NCI-H1694 treated with DMSO at 0.1 percent for 48 hours (cell line): ENCODE results near the gene PRR14.
"Not testable (repeated sequence)": the region's sequence is repeated elsewhere in the genome, so short reads cannot be mapped to it uniquely, and the experiment has no call there.

ENCODE experiments used
- DNase-seq: peaks from one replicate; lab custom pipeline; 2025; lab: John Stamatoyannopoulos, UW

Gene PRR14

DNA sequence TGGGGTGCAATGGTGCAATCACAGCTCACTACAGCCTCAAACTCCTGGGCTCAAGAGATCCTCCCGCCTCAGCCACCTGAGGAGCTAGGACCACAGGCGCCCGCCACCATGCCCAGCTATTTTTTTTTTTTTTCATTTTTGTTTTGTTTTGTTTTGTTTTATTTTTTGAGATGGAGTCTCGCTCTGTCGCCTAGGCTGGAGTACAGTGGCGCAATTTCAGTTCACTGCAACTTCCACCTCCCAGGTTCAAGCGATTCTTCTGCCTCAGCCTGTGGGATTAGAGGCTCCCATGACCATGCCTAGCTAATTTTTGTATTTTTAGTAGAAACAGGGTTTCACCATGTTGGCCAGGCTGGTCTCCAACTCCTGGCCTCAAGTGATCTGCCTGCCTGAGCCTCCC is 18.3 kb upstream of the PRR14 start:
- DNase-seq, result not testable (repeated sequence)

DNA sequence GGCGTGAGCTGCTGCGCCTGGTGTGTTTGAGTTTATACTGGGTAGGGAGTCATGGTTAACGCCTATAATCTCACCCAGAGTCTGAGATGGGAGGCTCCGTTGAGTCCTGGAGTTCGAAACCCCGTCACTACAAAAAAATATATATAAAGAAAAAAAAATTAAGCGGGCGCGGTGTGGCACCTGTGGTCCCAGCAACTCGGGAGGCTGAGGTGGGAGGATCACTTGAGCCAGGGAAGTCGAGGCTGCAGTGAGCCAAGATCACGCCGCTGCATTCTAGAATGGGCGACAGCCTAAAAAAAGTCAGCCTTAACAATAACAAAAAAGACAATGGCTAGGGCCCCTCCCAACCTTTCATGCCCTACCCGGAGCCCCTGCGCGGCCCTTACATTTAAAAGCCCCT is 17.2 kb upstream of the PRR14 start:
- DNase-seq, result no peak

DNA sequence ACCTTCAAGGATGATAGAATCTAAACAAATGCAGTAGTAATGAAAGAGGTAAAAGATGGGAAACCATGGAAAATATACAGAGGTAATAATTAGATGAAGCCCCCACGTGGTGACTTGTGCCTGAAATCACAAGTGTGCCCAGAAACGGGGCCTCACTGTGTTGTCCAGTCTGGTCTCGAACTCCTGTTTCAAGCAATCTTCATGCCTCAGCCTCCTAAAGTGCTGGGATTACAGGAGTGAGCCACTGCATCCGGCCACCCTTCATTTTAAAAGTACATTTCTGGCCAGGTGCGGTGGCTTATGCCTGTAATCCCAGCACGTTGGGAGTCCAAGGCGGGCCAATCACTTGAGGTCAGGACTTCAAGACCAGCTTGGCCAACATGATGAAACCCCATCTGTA is 14.2 kb upstream of the PRR14 start:
- DNase-seq, result no peak

DNA sequence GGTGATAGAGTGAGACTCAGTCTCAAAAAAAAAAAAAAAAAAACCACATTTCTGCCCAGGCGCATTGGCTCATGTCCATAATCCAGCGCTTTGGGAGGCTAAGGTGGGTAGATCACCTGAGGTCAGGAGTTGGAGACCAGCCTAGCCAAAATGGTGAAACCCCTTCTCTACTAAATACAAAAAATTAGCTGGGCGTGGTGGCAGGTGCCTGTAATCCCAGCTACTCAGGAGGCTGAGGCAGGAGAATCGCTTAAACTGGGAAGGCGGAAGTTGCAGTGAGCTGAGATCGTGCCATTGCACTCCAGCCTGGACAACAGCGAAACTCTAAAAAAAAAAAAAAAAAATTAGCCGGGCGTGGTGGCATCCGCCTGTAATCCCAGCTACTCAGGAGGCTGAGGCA is 13.6 kb upstream of the PRR14 start:
- not testable (repeated sequence) for DNase-seq

DNA sequence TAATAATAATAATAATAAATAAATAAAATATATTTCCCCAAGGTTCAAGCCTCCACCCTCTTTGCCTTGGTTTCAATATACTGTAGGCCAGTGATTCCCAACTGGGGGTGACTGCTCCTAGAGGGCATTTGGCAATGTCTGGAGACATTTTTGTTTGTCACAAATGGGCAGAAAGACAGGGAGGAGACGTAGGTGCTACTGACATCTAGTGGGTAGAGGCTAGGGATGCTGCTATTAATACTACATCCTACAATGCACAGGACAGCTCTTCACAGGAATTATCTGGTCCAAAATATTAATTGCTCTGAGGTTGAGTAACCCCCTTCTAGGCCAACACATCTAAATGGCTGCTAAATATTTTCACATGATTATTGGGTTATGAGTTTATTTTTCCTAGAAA is 12.8 kb upstream of the PRR14 start:
- DNase-seq, result peak; percentile 51

DNA sequence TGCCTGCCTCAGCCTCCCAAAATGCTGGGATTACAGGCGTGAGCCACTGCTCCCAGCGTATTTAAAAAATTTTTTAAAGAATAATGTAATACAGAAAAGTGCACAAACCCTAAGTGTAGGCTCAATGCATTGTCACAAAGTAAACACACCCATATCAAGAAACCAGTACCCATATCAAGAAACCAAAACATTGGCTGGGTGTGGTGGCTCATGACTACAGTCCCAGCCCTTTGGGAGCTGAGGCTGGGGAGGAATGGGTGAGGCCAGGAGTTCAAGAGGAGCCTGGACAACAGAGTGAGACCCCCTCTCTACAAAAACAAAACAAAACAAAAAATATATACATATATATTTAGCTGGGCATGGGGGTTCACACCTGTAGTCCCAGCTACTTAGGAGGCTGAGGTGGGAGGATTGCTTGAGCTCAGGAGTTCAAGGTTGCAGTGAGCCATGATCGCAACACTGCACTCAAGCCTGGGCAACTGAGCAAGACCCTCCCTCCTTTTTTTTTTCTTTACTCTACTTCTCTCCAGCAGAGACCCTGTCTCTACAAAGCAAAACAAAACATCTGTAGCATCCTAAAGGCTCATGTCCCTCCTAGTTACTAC is 9.3 kb upstream of the PRR14 start:
- DNase-seq, result no peak

DNA sequence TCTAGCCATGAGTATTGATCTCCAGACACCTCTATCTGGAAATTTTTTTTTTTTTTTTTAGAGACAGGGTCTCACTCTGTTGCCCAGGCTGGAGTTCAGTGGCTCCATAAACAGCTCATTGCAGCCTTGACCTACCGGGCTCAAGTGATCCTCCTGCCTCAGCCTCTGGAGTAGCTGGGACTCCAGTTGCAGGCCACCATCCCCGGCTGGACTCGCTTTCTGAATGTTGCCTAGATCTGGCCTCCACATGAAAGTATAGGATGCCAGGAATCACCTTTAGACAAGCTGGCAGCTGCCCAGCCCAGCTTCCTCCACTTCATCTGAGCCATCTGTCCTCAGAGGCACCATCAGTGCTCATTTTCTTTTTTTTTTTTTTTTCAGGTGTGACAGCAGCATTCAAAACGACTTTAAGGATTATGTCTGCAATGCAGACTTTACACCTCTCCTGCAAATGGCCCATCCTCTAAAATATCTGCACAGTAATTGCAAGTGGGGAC is 6.4 kb upstream of the PRR14 start:
- no peak for DNase-seq

DNA sequence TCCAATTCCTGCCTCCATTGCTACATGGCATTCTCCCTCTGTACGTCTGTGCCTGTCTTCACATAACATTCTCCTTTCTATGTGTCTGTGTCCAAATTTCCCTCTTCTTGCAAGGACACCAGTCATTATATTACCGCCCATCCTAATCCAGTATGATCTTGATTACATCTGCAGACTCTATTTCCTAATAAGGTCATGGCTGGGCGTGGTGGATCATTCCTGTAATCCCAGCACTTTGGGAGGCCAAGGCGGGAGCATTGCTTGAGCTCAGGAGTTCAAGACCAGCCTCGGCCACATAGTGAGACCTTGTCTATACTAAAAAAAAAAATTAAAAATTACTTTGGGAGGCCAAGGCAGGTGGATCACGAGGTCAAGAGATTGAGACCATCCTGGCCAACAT is 5.0 kb upstream of the PRR14 start:
- no peak for DNase-seq

DNA sequence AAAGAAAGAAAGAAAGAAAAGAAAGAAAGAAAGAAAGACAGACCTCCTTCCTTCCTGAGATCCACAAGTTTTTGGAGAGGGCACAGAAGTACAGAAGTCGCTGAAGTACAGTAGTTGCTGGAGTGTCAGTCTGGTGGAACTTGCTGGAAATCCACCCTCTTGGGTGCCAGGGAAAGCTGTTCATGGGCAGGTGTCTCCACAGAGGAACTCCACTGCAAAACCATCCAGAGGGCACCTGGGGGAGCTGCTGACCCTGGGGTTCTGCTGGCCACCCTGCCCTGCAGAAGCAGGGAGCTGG is 3.5 kb upstream of the PRR14 start:
- no peak for DNase-seq

DNA sequence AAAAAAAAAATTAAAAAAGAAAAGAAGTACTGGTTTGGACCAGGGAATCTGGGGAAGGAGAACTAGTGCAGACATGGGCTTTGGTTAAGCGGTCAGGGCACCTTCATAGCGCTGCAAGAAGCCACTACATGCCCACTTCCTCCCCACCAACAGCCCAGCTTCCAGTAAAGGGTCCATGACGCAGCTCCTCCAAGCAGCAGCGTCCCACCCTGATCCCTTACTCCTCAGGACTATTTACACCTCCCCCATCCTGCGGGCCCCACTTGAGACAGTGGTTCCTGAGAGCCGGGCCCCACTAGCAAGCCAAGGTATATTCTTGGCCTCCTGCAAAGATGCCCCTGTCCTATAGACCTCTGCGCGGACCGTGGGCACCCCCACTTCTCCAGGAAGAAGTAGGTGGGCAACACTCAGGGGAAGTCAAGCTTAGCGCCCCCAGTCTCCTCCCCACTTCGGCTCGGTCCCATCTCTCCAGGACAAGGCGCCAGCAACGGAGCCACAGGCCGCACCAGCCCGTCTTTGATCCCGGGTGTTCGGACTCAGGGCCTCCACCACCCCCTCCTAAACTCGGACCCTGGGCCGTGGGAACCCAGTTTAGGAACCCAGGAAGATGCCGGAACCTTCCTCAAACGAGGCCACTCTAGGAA is 913 bp upstream of the PRR14 start:
- DNase-seq, result no peak

DNA sequence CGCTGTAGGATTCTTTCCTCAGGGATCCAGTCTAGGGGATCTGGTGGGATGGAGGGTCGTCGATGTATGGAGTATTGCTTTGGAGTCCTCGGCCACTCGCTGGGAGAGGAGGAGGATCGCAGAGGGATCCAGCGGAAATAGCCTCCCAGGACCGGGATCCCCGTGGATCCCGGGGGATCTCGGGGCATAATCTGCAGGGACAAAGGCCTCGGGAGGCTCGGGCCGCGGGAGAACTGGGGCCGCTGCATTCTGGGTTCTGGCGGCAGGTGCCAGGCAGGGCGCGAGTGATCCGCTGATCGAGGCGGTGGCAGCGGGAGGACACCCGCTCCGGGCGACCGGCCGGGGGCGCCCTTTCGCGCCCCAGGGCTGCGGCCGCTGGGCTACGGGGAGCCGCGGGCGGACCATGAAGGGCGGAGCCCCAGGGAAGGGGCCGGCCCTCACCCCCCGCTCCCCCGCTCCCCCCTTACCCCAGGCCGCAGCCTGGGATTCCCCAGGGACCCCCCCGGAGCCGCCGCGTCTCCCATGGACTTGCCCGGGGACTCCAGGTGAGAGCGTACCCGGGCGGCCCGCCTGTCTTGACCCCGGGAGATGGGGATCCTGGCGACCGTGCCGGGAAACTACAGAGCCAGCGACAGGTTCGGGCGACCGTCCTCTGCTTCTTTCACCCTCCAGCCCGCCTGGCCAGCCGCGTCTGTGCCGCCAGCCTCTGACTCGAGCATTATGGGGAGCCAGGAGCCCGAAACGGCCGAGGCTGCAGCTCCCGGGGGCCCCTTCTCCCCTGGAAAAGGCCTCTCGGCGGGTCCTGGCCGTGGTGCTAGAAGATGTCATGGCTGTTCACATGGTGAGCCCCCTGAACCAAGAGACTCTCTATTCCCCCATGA is 604 bp downstream of the PRR14 start:
- DNase-seq, result peak; percentile 24

DNA sequence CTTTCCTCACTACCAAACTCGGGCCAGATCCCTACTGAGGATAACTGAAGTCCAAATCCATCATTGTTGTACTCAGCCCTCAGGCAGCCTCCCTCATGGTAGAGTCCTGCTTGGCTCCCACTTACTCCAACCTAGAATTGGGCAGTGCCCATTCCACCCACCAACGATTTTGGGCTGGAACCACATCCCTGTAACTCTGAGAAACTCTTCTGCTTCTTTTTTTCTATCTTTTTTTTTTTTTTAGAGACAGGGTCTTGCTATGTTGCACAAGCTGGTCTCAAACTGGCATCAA is 1.2 kb downstream of the PRR14 start:
- DNase-seq, result no peak

DNA sequence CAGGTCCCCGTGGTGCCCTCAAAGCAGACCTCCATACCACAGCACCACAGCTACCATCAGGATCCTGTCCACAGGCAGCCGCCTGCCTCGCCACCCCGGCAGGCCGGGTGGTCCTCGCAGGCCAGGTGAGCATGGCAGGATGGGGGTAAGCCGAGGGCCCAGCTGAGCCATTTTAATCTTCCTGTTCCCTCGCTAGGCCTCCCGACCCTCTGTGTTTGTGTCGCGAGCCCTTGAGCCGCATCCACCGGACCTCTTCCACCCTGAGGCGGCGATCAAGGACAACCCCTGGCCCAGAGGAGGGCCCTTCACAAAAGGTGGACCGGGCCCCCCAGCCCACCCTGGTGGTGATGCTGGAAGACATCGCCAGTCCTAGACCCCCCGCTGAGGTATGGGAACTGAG is 2.0 kb downstream of the PRR14 start:
- DNase-seq, result no peak

DNA sequence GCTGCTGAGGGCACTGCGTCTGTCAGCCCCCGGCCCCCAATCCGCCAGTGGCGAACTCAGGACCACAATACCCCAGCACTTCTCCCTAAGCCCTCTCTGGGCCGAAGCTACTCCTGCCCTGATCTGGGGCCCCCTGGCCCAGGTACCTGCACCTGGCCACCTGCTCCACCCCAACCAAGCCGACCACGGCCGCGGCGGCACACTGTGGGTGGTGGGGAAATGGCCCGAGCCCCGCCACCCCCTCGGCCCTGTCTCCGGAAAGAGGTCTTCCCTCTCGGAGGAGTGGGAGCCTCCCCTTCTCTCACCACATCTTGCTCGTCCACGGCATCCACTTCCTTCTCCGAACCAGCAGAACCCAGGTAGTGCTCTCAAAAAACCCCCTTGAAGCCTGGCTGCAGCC is 4.1 kb downstream of the PRR14 start:
- no peak for DNase-seq

DNA sequence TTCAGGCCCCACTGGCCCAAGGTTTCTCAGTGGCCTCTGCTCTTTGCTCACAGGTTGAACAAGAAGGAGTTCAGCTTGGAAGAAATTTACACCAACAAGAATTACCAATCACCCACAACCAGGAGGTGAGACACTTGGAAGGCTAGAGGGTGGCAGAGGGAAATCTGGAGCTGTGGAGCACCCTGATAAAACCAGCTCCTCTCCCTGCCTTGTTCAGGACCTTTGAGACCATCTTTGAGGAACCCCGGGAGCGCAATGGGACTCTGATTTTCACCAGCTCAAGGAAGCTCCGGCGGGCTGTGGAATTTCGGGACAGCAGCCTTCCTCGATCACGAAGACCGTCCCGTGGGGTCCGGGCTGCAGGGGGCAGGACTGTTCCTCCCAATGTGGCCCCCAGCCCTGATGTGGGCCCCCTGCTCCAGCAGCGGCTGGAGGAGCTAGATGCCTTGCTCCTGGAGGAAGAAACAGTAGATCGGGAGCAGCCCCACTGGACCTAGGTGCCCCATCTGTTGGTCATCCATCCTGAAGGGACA is 5.1 kb downstream of the PRR14 start:
- DNase-seq, result no peak

DNA sequence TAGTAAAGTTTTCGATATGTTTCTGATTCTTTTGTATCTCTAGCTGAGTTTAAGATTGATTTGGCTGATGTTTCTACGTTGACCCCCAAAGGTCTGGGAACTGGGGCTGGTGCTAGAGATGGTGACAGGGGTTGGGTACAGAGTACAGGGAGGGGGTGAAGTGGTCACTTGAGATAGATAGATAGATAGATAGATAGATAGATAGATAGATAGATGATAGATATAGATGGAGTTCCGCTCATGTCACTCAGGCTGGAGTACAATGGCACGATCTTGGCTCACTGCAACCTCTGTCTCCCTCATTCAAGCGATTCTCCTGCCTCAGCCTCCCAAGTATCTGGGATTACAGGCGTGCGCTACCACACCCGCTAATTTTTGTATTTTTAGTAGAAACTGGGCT is 5.6 kb downstream of the PRR14 start:
- DNase-seq, result no peak

DNA sequence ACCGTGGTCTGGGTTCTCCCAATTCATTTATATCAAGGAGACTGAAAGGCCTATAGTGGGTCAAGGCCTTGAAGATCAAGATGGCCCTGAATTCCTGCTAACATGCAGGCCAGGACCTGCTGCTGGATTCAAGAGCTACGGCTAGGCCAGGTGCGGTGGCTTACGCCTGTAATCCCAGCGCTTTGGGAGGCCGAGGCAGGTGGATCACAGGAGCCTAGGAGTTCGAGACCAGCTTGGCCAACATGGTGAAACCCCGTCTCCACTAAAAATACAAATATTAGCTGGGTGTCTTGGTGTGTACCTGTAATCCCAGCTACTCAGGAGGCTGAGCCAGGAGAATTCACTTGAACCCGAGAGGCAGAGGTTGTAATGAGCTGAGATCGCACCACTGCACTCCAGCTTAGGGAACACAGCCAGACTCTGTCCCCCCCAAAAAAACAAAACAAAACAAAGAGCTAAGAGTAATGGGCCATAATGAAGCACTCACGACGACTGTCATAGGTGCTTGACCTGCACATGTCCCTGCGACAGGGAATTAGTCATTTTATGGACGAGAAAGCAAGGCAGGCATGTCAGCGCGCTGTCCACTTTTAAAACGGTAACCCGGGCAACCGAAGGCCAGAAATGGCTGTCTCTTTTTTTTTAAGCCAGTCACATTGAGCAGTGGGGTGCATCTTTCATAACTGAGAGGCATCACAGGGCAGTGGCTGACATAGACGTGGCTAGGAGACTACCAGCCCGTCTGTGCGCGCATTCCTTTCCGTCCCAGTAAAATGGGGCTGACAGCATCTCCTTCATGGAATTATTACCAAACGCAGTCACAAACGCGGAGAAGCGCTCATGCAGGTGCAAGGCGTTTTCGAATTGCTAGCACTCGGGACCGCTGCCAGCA is 6.5 kb downstream of the PRR14 start:
- DNase-seq, result no peak

DNA sequence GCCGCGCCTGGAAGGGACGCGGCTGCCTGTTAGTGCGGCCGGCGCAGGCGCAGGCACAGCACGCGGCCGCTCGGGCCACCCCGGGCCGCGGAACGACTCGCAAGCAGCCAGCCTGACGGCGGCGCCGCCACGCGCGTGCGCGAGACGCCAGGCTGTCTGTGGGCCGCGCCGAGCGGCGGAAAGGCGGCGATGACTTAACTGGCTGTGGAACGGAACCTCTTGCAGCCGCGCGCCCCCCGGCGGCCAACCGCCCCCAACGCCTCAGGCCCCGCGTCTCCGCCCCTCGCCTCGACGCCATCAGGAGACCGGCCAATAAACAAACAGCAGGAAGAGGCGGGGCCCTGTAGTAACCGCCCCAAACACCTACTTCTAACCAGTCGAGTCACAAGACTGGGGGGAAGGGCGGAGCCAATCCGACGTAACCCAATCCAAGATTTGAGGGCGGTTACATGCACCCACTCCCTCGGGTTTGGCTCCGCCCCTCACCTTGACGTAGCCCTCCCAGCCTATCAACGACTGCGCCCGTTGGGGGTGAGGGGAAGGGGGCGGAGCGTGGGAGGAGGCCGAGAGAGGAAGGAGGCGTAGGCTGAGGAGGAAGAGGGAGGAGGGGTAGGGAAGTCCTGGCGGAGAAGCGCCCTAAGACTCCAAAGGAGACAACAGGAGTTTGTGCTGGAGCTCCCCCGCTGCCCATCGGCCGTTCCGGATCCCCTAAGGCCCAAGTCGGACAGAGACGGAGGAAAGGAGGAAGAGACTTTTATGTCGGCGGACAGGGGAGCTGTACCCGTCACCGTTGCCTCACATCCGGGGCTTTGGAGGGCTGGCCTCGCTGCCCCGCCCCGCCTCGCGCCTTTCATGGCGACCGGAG is 7.3 kb downstream of the PRR14 start, which contains the start of gene FBRS:
Gene FBRS (plus strand): TSS at position 566 of the 865 bp plus-strand sequence. CDS start 1,088 bp downstream, outside the sequence.
- peak; percentile 98 for DNase-seq

DNA sequence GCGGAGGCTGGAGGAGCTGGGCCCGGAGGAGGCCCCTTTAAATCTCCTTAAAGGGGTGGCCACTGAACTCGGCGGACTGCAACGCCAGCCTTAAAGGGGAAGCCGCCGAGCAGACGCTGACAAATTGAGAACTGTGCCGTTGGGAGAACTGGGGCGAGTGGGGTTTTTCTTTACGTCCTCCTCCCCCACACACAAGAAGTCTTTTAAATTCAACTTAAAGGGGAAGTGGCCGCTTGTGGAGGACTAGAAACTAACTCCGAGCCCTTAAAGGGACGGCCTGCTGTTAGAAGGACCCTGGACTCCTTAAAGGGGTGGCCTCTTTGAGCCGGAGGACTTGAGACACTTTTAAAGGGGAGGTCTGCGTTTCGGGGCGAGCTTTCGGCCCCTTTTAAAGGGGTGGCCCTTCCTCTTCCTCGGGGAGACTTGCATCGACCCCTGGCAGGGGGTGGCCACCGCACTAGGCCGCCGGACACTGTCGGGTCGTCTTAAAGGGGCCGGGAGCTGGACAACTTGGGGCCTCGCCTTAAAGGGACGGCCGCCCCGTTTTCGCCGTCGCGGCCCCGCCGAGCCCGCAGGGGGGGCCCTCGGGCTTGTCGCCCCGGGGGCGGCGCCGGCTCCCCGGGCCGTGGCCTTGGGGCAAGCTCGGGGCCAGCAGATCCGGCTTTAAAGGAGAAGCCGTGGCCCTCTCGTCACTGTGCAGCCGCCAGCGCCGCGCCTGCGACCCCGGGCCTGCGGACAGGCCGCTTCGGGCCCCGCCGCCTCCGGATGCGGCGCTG is 8.2 kb downstream of the PRR14 start:
- peak; percentile 96 for DNase-seq
